GM19455 (cell line): ENCODE measurements around the gene RBP2.

Experiments
- ATAC-seq: cut with Tn5 transposase; IDR thresholded peaks from one replicate; pipeline ENCODE4 v1.9.1; 2021; ENCODE audit not compliant: unreplicated experiment

The RBP2 gene

DNA sequence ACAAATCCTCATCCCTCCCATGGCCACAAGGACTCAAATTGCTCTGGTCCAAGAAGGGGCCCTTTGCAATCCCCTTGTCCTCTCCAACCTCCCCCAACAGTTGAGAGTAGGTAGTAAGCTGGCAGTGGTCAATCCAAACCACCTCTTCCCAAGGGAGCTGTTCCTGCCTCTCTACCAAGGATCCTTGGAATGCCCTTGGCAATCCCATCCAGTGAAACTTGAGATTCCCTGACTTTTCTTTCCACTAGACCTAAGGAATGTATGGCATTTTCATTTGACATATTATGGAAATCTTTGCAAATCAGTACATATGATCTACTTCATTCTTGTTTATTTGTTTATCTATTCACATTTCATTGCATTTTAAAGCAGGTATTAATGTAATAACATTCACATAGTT, 4.8 kb upstream of the RBP2 start:
- ATAC-seq = no peak

DNA sequence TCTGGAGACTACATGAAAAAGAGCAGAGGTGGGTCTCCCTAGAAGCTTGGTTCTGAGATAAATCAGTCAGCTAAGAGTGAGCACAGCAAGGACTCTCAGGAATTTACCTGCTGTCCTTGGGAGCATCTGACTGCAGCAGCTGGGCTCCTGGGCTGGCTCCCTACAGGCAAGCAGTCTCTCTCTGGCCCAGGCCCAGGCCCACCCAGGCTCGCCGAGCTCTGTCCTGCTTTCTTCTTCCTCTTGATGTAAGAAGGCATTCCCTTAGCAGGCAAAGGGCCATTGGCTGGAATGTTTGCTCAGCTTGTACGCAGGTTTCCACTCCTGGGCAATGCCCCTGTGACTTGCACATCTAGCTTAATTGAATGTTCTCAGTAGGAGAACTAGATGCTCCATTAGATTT, 4.3 kb upstream of the RBP2 start:
- ATAC-seq = no peak

DNA sequence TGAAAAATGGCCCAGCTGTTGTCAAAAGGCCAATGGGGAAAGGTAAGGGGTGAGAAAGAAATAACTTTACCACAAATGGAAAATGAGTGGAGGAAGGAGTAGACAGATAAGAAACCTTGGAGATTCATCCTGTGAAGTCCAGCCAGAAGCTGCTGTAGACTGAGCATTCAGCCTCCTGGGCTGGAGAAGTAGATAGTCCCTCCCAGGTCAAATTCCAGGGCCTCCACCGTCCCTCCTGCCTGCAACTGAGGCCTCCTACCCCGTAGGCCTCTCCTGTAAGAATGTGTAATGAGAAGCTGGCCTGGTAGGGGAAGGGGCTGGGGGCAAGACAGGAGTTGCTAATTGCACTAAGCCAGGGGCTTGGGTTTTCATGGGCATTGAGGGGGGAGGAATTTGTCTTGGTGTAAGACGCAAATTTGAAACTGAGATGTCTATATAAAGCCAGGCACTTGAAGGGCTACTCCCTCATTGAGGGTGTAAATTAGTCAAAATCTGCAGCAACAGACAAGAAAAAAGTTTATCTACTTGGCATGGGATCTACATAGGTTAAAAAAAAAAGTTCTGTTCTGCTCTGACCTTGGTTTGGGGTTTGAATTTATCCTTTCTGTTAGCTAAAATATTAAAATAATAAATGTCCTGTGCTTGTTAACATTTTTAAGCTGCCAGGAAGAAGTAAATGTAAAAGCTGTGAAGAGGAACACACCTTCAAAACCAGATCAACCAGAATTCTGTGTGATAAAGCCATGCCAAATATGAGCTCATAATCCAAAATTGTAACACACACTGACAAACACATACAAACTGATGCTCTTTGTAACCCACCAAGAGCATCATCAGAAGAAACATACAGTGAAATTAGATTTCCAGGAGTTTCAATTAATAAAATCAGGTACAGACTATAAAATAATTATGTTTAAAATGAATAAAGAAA, 1.7 kb upstream of the RBP2 start:
- no peak for ATAC-seq

DNA sequence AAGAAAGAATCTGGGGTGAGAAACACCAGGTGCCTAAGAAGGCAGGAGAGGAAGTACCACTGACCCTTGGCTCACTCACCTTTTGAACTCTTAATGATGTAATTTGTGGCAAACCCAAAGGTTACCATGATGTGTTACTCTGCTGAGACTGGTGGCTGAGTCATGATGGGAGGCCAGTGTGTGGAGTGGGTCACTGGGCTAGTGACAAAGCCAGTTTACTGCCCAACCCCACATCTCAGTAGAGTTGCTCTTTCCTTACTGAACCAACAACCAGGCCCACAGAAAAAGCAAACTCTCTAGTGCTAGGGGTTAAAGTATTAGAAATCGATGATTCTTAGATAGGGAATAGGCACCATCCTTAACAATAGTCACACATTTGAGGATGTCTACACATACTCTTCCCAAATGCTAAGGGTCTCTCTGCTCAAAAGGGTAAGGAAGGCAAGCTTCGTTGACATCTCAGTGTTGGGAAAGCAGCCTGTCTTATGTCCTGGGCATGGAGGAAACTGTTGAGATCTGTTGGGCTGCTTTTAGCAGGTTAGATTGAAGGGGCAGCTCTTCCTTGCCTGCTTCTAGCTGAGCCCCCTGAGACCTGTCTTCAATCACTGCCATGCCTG, 3.1 kb downstream of the RBP2 start:
- ATAC-seq = no peak

DNA sequence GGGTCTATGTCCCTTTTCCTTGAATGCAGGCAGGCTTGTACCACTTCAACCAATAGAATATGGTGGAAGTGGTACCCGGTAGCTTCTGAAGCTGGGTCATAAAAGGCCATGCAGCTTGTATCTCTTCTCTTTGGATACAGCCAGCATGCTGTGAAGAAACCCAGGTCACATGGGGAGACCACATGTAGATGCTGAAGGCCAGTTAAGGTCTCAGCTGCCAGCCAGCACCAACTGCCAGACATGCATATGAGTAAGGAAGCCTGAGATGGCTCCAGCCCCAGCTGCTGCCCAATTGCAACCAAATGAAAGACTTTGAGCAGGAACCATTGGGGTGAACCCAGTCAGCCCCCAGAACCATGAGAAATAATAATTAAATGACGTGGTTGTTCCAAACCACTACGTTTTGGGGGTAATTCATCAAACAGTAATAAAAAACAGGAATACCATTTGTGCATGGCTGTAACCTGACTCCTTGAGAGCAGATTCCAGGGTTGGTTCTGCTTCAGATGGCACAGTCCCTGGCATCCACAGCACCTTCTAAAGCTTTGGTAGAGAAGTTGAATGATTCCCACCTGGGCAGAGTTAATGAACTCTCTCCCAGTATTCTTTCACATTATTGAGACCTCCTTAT, 3.8 kb downstream of the RBP2 start:
- ATAC-seq = no peak

DNA sequence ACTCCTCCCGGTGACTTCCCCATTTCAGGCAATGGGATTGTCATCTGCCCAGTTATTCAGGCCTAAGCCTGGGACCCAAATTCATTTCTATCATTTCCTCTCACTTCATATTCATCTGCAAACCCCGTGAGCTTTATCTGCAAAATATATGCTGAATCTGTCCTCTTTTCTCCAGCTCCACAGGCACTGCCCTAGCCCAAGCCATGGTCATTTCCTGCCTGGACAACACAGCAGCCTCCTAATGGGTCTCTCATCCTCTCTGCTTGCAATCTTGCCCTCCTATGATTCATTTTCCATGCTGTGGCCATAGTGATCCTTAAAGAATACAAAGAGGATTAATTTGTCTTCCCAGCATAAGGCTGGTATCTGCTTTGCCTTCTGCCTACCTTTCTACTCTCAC, 6.1 kb downstream of the RBP2 start:
- no peak for ATAC-seq

DNA sequence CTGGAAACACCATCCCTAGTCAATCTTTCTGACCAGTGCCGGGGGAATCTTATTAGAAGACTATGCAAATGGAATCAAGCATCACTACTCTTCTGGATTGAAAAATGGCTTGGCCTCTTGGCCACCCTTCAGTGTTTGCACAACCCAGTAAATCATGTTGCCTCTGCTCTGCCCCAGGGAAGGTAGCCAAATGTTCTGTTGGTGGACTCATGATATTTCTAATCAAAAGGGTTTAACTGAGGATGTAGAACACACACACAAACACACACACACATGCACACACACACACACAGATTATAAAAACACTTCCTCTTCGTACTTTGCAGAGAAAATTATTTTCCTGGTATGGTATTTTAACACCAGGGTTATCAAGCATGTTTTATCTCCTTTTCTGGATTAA, 7.9 kb downstream of the RBP2 start:
- no peak for ATAC-seq

DNA sequence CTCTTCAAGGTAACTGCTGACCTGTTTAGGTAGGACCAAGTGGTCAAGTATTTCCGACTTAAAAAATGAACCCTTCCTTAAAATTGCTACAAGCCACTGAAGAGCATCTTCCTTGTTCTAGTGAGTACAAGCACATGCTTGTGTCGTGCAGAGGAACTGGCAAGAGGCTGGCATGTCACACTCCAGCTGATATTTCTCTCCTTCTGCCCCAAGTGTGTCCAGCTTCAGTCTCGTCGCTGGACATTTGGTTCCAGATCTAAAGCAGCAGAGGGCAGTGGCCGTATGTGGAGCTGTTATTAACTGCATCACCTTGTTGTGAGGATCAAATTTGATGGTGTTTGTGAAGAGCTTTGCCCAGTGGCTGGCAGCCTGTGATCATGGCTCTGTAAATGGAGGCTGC, 10.0 kb downstream of the RBP2 start:
- ATAC-seq = no peak

DNA sequence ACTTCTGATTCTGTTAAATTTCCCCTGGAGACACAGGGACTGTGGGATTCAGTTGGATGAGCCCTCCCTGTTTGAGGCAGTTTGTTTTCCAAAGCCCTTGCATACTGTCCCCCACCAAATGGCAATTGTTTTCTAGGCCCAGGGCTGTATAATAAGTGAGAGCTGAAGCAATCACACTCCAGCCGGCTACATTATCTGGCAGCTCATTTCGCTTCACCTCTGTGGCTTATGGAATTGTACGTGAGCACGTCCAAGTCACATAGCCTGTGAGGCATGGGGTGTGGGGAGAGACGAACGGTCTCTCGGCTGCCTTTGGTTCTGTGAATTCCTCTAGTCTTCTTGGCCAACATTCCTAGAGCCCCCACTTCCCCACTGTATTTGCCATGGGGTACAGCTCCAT, 10.7 kb downstream of the RBP2 start:
- ATAC-seq = no peak

DNA sequence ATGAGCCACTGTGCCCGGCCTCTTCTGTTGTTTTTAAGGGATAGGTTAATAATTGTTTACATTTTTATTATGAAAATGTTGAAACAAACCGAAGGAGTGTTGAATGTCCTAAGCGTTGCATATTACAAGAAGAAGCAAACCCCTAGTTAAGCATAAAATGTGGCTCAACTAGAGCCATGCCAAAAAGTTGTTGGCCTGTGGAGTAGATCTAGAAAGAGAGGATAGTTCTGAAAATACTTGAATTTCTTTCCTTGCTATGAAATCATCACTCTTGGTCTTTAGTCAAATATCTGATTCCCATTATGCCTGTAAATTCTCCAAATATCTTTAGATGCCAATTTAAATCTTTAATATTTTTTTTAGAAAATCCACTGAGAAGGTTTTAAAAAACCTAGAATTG, 12.8 kb downstream of the RBP2 start:
- no peak for ATAC-seq

DNA sequence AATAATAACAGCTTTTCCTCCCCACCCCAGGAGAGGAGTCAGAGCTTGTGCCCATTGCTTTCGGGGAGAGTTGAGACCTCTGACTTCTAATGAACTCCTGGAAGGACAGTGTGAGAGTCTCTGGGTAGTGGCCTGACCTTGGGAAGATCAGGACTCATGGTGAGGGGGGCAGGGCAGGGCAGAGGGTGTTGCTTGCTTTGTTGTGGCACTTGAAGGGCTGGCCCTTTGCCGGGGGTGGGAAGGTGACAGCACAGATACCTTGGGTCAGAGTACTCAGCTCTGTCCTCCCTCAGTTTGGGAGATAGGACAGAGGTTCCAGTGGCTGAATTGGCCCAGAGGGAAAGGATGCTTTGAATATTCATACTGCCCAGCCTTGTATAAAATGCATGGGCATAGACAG, 15.8 kb downstream of the RBP2 start:
- ATAC-seq = no peak

DNA sequence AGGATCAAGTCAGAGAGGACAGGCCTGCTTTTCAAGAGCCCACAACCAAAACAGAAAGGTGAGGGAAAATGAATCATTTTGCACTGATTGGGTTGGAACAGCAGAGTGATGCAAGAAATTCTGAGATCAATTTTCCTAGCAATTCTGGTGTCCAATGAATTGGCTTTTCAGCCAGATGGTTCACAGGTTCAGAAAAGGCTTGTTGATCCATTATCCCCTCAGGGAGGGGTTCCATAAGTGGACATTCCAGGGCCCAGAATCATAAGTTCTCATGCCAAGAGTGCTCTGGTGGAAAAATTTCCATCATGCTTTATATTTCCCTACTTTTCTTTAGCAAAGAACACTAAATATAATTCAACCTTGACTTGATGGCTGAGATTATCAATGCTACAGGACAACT, 16.2 kb downstream of the RBP2 start:
- ATAC-seq = no peak

DNA sequence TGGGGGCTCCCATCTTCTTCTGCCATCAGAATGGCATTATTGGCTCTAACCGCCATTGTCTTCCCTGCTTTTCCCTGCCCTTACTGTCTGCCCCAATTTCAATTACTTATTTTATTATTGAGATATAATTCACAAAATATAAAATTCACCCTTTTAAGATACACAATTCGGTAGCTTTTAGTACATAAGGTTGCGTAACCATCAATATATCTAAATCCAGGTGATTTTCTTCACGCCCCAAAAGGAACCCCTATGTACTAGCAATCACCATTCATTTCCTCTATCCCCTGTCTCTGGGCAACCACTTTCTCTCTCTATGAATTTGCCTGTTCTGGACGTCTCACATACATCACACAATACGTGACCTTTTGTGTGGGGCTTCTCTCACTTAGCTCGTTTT, 18.0 kb downstream of the RBP2 start:
- no peak for ATAC-seq

DNA sequence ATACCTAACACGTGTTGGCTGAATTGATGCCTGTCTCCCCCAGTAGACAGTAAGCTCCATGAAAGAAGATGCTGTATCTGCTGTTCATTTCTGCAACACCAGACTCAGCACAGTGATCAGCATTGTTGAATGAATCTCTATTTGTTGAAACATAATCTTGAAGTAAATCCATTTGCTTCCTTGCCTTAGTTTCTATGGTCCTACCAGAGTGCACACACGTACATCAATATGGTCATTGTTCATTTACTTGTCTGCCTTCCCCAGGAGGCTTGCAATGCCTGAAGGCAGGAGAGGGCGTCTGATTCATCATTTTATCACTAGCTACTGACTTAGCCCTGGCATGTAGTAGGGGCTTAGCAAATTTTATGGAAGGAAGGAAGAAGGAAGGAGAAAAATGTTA, 19.2 kb downstream of the RBP2 start:
- no peak for ATAC-seq

DNA sequence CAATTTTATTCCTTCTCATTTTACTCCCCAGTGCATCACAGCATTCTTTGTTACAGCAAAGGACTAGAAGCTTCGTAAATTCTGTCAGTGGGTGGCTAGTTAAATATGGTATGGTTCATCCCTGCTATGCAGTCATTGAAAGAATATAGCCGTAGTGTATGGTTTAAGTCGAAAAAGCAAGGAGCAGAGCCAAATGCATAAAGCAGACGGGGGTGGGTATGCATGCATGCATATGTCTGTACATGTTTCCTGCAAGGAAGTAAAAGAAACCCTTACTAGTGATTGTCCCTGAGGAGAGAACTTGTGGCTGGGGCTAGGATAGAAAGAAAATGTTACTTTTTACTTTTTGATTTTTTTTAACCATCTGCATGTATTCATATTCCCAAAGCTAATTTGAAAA, 19.9 kb downstream of the RBP2 start:
- no peak for ATAC-seq

DNA sequence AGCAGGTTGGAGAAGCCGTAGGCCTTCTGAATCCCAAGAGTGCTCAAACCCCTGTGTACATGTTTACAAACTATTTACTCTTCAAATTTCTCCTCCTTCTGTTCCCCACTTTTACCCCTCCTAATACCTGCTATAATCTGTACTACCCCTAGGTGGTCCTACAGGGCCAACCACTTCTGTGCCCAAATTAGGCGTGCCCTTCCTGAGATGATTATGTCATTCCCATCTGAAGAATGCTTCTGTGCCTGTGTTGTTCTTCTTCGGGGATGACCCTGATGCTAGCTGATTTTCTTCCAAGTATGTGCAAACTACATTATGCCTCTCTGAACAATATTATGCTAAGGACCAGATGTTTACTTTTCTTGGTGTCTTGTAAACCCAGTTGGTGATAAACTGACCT, 20.5 kb downstream of the RBP2 start:
- ATAC-seq = no peak

DNA sequence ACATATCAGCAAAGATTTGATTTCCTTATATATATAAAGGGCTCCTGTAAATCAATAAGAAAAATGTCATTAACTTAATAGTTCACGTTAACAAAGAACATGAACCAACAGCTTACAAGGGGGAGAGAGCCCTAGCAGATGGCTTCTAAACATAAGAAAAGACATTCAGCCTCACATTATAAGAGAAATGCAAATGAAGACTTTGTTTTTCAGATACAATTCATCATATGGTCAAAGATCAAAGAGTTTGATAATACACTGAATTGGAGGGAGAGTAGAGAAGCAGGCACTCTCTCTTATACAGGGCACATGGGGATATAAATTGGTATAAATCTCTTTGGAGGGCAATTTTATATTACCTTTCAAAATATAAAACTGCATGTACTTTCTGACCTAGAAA, 21.1 kb downstream of the RBP2 start:
- no peak for ATAC-seq

DNA sequence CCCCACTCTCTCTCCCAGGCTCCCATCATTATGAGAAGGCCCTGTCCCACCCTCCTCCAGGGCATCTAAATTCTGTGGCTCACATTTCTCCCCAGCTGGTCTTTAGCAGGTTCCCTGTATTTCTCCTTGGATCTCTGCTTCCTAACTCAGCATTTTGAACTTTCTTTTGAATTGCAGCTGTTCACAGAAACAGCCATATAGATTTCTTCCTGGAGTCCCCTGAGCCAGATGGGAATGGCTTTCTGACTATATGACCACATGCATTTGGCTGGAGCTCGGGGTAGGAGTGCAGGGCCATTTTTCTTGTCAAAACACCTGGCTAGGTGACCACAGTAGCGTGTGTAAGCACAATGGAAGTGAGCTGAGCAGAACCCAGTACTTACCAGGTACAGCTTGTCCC, 22.0 kb downstream of the RBP2 start:
- ATAC-seq = no peak

DNA sequence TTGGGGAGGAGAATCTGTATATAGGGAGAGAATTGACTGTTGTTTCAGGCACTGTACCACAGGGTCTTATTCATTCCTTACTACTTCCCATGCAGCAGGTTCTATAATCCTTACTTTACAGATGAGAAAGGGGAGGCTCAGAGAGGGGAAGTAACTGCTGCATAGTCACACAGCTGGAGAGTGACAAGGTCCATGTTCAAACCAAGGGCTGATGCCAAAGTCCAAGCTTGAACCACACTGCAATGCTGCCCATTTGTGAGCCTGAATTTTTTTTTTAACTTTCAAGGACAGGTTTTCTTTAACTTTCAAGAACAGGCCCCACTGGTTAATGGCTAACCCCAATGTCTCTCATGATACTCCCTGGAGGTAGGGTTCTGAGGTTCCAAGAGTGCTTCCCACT, 26.2 kb downstream of the RBP2 start:
- no peak for ATAC-seq

DNA sequence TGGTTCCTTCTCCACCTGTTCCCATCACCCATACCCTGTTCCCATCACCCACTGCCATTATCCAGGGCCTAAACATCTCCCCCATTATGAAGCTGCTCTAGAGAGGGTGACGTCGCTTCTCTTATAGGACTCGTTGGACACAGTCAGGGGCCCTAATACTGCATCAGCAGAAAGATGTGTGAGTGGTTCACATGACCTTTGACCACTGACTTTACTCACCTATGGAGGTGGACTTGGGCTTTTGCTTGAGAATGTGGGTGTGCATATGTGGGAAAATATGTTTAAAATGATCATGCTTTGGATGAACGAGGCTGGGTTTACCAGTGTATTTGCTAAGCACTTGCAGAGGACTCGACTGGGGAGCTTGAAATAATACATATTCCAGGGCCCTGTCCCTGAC, 26.8 kb downstream of the RBP2 start:
- no peak for ATAC-seq

DNA sequence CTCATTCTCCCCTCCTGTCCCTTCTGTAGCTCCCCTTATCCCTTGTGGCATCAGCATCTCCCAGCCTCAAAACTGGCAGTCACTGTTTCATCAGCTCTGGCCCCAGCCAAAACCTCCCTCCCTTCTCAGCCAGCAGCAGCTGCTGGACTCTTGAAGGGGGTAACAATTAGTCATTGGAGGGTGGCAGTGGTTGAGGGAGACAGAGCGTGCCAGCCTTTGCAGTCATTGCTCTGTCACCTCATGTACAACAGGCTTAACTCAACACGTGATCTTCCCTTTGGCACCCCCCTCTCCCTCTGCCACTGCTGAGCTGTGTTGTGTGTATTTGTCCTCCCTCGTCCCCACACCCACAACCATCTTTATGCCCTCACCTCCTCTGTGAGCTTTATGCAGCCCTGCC, 28.2 kb downstream of the RBP2 start:
- no peak for ATAC-seq

DNA sequence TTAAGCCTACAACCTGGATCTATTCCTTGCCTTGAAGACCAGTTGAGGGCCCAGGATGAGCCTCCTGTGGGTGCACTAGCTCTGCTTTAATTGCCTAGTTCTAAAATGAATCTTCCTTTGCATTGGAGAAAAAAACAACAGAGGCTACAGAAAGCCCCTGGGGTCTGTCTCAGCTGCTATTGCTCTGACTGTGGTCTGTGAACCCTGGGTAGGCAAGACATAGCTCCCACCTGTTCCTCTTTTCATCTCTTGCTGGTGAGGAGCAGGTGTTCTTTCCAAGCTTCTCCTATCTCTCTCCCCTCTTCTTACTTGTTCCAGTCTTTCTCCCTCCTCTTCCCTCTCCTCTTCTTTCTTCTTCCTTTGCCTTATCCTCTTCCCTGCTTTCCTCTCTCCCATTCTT, 28.8 kb downstream of the RBP2 start:
- ATAC-seq = no peak
